ENCODE results near the gene RAD51B. TPM values are rescaled to one million over a fixed set of nuclear protein-coding genes. Genes with fewer than 3 reads are reported as not detected.
A peak's percentile ranks its signal among the peaks of the same experiment; 100 is the strongest.

The RAD51B gene
- total RNA-seq, 1 experiment from 2014 or later: 13.3 TPM

DNA sequence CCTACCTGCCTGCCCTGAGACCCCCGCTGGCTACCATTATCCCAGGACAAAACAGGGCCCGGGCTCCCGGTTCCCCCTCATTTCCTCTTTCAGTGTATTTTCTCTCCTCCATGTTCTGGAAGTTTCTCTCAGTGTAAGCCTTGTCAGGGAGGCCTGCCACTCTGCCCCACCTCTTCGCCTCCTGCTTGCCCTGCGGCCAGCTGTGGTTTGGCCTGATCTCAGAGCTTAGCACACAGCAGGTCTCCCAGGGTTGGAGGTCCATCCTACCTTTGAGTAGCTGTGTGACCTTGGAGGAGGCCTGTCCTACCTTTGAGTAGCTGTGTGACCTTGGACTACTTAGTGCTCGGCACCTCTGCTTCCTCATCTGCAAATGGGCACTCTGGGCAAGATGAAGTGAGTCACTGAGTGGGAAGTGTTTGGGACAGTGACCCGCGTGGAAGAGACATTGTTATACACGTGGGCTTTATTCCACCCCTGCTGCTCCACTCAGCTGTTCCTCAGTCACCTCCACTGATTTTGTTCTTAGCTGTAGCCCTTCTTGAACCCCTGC is 760.6 kb downstream of the RAD51B start:
- Histone ChIP-seq H3K4me1 (peaks cover 58% of the 10 kb centered on the region), H3K27ac (peak overlapping the region; percentile 85), H3K27me3 (no peaks in the 10 kb centered on the region), H3K4me3 (no peak overlapping the region), H3K9me3 (replicated peaks) (0 out of 2 replicates have a peak, but pooled peaks cover 8% of the 10 kb centered on the region), H3K36me3 (no peaks in the 10 kb centered on the region)
- no peak for DNase-seq

GRCh38 chr14:68580671-68581070 is 761.1 kb downstream of the RAD51B start:
- peaks cover 53% of the 10 kb centered on the region for H3K4me1 ChIP-seq
- H3K27ac ChIP-seq: peak overlapping the region; percentile 85
- H3K27me3 ChIP-seq: no peaks in the 10 kb centered on the region
- H3K9me3 ChIP-seq (replicated peaks): 0 out of 2 replicates have a peak, but pooled peaks cover 8% of the 10 kb centered on the region
- H3K36me3 ChIP-seq: no peaks in the 10 kb centered on the region
- no peak overlapping the region for H3K4me3 ChIP-seq
- DNase-seq: peak; percentile 90 to 94

DNA sequence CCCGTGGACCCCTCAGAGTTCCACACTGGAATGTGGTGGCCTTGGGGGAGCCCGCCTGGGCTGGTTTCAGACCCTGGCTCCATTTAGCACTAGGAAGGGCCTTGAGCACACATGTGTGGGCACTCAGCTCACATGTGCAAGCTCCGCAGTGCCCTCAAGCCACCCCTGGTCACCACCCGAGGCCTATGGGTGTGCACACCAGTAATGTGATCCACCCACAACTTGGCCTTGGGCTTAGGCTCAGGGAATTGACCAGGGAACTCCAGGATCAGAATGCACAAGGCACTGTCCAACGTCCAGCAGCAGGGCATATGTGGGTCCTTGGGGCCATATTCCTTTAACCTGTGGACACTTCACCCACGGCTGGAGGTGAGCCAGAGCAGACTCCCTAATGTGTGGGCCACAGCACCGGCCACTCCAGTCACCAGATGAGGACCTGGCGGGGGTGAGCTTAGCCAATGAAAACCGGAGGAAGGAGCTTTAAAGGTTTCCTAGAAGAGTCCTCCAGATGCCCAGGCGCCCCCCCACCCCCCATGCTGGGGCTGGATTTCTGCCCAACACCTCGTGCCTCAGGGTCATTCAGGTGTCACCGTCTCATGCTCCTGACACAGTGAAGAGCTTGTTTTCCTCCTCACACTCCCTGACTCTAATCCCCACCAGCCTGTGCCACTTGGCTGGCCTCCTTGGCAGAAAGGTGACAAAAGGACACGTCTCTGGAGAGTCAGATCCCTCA is 764.1 kb downstream of the RAD51B start:
- 0 out of 2 replicates have a peak, but pooled peaks cover 8% of the 10 kb centered on the region for H3K9me3 ChIP-seq (replicated peaks)
- H3K36me3 ChIP-seq: no peaks in the 10 kb centered on the region
- no peak for DNase-seq
- no peak overlapping the region for H3K4me3 ChIP-seq
- no peak overlapping the region for H3K27ac ChIP-seq
- peaks cover 27% of the 10 kb centered on the region for H3K4me1 ChIP-seq
- no peaks in the 10 kb centered on the region for H3K27me3 ChIP-seq

- Histone ChIP-seq H3K4me3 (no peak overlapping the region), H3K9me3 (replicated peaks) (0 out of 2 replicates have a peak, but pooled peaks cover 8% of the 10 kb centered on the region), H3K36me3 (no peaks in the 10 kb centered on the region), H3K4me1 (peaks cover 25% of the 10 kb centered on the region), H3K27ac (no peak overlapping the region), H3K27me3 (no peaks in the 10 kb centered on the region)
- no peak for DNase-seq
Measured at GRCh38 chr14:68584786-68585185, 765.2 kb downstream of the RAD51B start.

GRCh38 chr14:68585690-68586089 is 766.1 kb downstream of the RAD51B start:
- Histone ChIP-seq H3K9me3 (replicated peaks) (0 out of 2 replicates have a peak, but pooled peaks cover 8% of the 10 kb centered on the region), H3K4me1 (peaks cover 19% of the 10 kb centered on the region), H3K36me3 (no peaks in the 10 kb centered on the region), H3K4me3 (no peak overlapping the region), H3K27me3 (no peaks in the 10 kb centered on the region), H3K27ac (no peak overlapping the region)
- DNase-seq: no peak

- no peaks in the 10 kb centered on the region for H3K36me3 ChIP-seq
- no peak overlapping the region for H3K27ac ChIP-seq
- peaks cover 12% of the 10 kb centered on the region for H3K4me1 ChIP-seq
- H3K9me3 ChIP-seq (replicated peaks): 0 out of 2 replicates have a peak, but pooled peaks cover 6% of the 10 kb centered on the region
- H3K27me3 ChIP-seq: no peaks in the 10 kb centered on the region
- DNase-seq: no peak
- no peak overlapping the region for H3K4me3 ChIP-seq
Measured at GRCh38 chr14:68586896-68587751, 767.5 kb downstream of the RAD51B start.

GRCh38 chr14:68587931-68588330 is 768.4 kb downstream of the RAD51B start:
- H3K36me3 ChIP-seq: no peaks in the 10 kb centered on the region
- H3K4me1 ChIP-seq: peaks cover 17% of the 10 kb centered on the region
- H3K27ac ChIP-seq: no peak overlapping the region
- no peak overlapping the region for H3K4me3 ChIP-seq
- no peaks in the 10 kb centered on the region for H3K9me3 ChIP-seq (replicated peaks)
- H3K27me3 ChIP-seq: no peaks in the 10 kb centered on the region
- no peak for DNase-seq

GRCh38 chr14:68589447-68590200 is 770.0 kb downstream of the RAD51B start:
- no peak overlapping the region for H3K27ac ChIP-seq
- no peaks in the 10 kb centered on the region for H3K9me3 ChIP-seq (replicated peaks)
- H3K4me1 ChIP-seq: peaks cover 31% of the 10 kb centered on the region
- H3K4me3 ChIP-seq: no peak overlapping the region
- peak in 1 of 2 experiments; percentile 53 for DNase-seq
- H3K36me3 ChIP-seq: no peaks in the 10 kb centered on the region
- H3K27me3 ChIP-seq: no peaks in the 10 kb centered on the region

- Histone ChIP-seq H3K36me3 (no peaks in the 10 kb centered on the region), H3K9me3 (replicated peaks) (no peaks in the 10 kb centered on the region), H3K4me1 (peaks cover 36% of the 10 kb centered on the region), H3K4me3 (no peak overlapping the region), H3K27ac (no peak overlapping the region), H3K27me3 (no peaks in the 10 kb centered on the region)
- DNase-seq: no peak
Measured at GRCh38 chr14:68590201-68590522, 770.6 kb downstream of the RAD51B start.

DNA sequence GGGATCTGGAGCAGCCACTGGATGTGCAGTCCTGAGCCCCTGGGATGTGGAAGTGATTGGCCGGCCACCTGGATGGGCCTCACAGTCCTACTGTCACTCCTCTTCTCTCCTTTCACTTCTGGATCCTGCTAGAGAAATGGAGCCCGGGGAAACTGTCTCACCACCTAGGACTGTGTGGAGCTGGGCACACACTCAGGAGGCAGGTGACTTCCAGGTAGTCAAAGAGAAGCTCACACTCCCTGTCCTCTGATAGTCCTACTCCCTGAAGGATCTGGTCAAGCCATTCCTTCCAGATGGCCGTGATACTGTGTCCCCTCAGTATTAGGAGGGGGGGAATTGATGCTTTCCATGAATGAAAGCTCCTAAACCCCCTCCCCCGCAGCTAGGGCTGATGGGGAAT is 772.2 kb downstream of the RAD51B start:
- peaks cover 51% of the 10 kb centered on the region for H3K4me1 ChIP-seq
- no peak for DNase-seq
- no peak overlapping the region for H3K4me3 ChIP-seq
- no peaks in the 10 kb centered on the region for H3K9me3 ChIP-seq (replicated peaks)
- no peaks in the 10 kb centered on the region for H3K36me3 ChIP-seq
- no peaks in the 10 kb centered on the region for H3K27me3 ChIP-seq
- H3K27ac ChIP-seq: no peak overlapping the region

- H3K9me3 ChIP-seq (replicated peaks): no peaks in the 10 kb centered on the region
- no peak overlapping the region for H3K4me3 ChIP-seq
- no peaks in the 10 kb centered on the region for H3K27me3 ChIP-seq
- DNase-seq: no peak
- H3K36me3 ChIP-seq: no peaks in the 10 kb centered on the region
- H3K27ac ChIP-seq: peak overlapping the region; percentile 99
- H3K4me1 ChIP-seq: peaks cover 60% of the 10 kb centered on the region
Measured at GRCh38 chr14:68592948-68593556, 773.5 kb downstream of the RAD51B start.

GRCh38 chr14:68593806-68594536 is 774.4 kb downstream of the RAD51B start:
- Histone ChIP-seq H3K4me1 (peaks cover 69% of the 10 kb centered on the region), H3K36me3 (no peaks in the 10 kb centered on the region), H3K27ac (peak overlapping the region; percentile 99), H3K27me3 (no peaks in the 10 kb centered on the region), H3K4me3 (no peak overlapping the region), H3K9me3 (replicated peaks) (no peaks in the 10 kb centered on the region)
- peak; percentile 97 to 99 for DNase-seq

DNA sequence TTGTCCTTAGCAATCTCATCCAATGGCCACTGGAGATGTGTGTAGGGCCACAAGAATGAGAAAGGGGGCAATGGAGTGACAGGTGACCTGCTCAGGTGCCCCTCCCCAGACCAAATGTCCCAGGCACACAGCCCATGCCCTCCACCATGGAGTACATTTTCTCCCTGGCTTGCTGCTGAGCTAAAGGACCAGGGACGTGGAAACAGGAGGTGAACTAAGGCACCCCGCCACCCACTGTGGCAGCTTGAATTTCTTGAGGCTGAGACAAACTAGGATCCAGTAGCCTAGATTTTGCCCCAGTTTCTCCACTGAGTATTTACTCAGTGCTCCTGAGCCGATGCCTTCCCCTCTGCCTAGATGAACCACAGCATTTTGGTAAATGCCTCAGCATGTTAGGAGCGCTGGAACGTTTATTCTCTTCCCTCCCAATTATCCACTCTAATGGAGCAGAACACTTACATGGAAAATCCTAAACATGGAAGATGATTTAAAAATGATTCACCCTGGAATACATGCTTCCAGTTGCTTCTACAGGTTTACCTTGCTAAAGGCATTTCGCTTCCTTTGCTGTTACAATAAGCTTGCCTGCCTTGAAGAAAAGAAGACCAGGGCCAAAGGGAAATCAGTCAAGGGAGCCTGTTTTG is 775.3 kb downstream of the RAD51B start:
- no peaks in the 10 kb centered on the region for H3K9me3 ChIP-seq (replicated peaks)
- H3K4me1 ChIP-seq: peaks cover 71% of the 10 kb centered on the region
- no peak overlapping the region for H3K4me3 ChIP-seq
- H3K27ac ChIP-seq: peak overlapping the region; percentile 99
- H3K36me3 ChIP-seq: no peaks in the 10 kb centered on the region
- no peak for DNase-seq
- no peaks in the 10 kb centered on the region for H3K27me3 ChIP-seq

All from SJCRH30 (cell line).